Activated T-helper 1 cell treated with anti-CD3 and anti-CD28 coated beads, Interleukin-12 subunit alpha, Interleukin-12 subunit beta, Interleukin-2, Interleukin-4 antibody, amounts not matched to agents 30 ng/mL and 10 ng/mL and 1 ng/mL, durations not matched to agents 14 hours and 24 hours and 36 hours (primary cell): ENCODE data around the gene SLC16A8. TPM values are rescaled to one million over a fixed set of nuclear protein-coding genes. Genes with fewer than 3 reads are reported as not detected.

ENCODE experiments used
- DNase-seq: peaks from one replicate; pipeline ENCODE4 v3.0.0; 2021; ENCODE audit warnings: low spot score
- H3K27ac Mint-ChIP-seq: one replicate; pipeline ENCODE4 v1.8.0; 2021; ENCODE audit warnings: mild to moderate bottlenecking, mixed read lengths
- H3K27me3 Mint-ChIP-seq: one replicate; pipeline ENCODE4 v1.8.0; 2022; ENCODE audit warnings: mild to moderate bottlenecking, moderate library complexity, mixed read lengths; ENCODE audit not compliant: insufficient read depth
- H3K36me3 Mint-ChIP-seq: one replicate; pipeline ENCODE4 v1.8.0; 2021; ENCODE audit warnings: low read depth, mixed read lengths
- H3K4me1 Mint-ChIP-seq: one replicate; pipeline ENCODE4 v1.8.0; 2021; ENCODE audit warnings: low read depth, mixed read lengths
- H3K4me3 Mint-ChIP-seq: one replicate; pipeline ENCODE4 v1.8.0; 2021; ENCODE audit warnings: mild to moderate bottlenecking, moderate library complexity, mixed read lengths
- H3K9me3 Mint-ChIP-seq: one replicate; pipeline ENCODE4 v1.8.0; 2021; ENCODE audit warnings: mixed read lengths
- intact Hi-C: fragments of 100-400 bp; cut with micrococcal nuclease; formaldehyde crosslinking; loops from one replicate; pipeline ENCODE4 v1.15.1; 2024
- total RNA-seq: library from RNA; stranded (reverse); gene quantifications from 2 replicates; pipeline ENCODE4 v1.2.3, GENCODE V29; 2022

SLC16A8 gene
- total RNA-seq, 1 donor from 2014 or later: 0.34 TPM

GRCh38 chr22:38070250-38070921 is 13.6 kb downstream of the SLC16A8 start:
- H3K27me3 Mint-ChIP-seq: no peaks in the 10 kb centered on the region

DNA sequence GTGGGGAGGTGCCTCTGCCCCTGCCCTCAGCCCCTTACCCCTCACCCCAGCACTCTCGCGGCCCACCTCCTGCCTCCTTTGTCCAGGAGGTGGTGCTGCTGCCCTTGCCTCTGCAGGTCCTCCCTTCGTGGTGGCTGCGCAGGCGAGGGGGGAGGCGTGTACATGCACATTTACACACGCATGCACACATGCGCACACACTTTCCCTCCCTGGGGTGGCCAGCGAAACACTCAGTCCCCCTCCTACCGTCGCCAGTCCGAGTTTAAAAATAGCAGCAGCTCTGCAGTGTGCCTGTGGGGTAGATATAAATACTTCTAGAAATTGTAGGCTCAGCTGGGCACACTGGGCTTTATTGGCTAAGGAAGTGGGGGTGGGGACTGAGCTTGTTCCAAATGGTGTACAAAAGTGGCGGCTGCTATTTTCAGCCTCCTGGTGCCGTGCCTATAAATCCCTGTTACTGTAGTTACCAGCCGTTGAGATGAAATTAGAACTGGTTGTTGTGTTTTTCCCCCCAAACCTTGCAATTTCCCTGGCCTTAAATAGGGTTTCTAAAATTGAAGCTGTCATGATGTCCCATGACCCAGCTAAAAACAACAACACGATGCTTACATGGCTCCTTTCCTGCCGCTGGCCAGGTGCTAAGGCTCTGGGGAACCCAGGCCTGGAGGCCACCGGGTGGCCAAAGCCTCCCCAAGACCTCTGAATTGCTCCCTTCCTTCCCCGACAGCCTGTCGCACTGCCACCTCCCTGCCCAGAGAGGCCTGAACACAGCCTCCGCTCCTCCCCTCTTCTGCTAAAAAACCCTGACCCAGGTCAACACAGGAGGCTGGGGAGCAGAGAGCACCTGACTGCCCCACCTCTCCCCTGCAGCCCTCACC is 14.4 kb downstream of the SLC16A8 start:
- intact Hi-C loops: no loop called here
- no peaks in the 10 kb centered on the region for H3K4me1 Mint-ChIP-seq
- no peak overlapping the region for H3K27ac Mint-ChIP-seq
- DNase-seq: no peak
- H3K4me3 Mint-ChIP-seq: no peak overlapping the region
- no peaks in the 10 kb centered on the region for H3K9me3 Mint-ChIP-seq
- H3K27me3 Mint-ChIP-seq: no peaks in the 10 kb centered on the region
- H3K36me3 Mint-ChIP-seq: no peaks in the 10 kb centered on the region

More at GRCh38 chr22:38070250-38070921, 13.6 kb downstream of the SLC16A8 start:
- intact Hi-C loops: no loop called here
- no peaks in the 10 kb centered on the region for H3K36me3 Mint-ChIP-seq
- no peak overlapping the region for H3K27ac Mint-ChIP-seq
- no peaks in the 10 kb centered on the region for H3K4me1 Mint-ChIP-seq
- no peak for DNase-seq
- H3K9me3 Mint-ChIP-seq: no peaks in the 10 kb centered on the region
- no peak overlapping the region for H3K4me3 Mint-ChIP-seq

- Mint-ChIP-seq H3K4me3 (no peak overlapping the region), H3K27me3 (no peaks in the 10 kb centered on the region), H3K4me1 (no peaks in the 10 kb centered on the region), H3K36me3 (no peaks in the 10 kb centered on the region), H3K27ac (no peak overlapping the region), H3K9me3 (no peaks in the 10 kb centered on the region)
- no peak for DNase-seq
- intact Hi-C loops: no loop called here
Observed at GRCh38 chr22:38068641-38069371, 15.2 kb downstream of the SLC16A8 start.

DNA sequence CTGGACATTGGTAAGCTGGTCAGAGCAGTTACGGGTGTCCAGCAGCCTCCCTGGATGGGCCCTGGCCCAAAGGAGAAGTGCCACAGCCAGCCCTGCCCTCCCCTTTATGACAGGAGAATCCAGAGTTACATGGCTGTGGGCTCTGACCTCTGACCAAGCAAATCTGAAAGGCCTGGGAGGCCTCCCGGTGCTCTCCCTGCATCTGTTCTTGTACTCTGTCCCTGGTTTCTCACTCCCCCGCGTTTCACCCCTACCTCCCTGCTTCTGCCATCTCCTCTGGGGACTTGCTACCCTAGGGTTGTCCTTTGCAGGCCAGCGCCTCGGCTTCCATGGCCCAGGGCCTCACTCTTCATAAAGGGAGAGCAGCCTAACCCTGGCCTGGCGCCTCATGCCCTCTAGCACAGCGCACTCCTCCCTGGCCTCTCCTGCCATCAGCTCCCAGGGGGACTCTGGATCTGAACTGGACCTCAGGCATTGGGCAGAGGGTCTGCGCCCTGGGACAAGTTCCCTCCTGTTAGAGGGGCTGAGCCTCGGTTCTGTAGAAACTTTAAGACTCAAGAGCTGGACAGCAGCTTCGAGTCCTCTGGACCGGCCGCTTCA is 16.1 kb downstream of the SLC16A8 start:
- Mint-ChIP-seq H3K4me3 (no peak overlapping the region), H3K9me3 (no peaks in the 10 kb centered on the region), H3K27me3 (no peaks in the 10 kb centered on the region), H3K4me1 (no peaks in the 10 kb centered on the region), H3K36me3 (no peaks in the 10 kb centered on the region), H3K27ac (no peak overlapping the region)
- intact Hi-C loops: no loop called here
- DNase-seq: no peak

DNA sequence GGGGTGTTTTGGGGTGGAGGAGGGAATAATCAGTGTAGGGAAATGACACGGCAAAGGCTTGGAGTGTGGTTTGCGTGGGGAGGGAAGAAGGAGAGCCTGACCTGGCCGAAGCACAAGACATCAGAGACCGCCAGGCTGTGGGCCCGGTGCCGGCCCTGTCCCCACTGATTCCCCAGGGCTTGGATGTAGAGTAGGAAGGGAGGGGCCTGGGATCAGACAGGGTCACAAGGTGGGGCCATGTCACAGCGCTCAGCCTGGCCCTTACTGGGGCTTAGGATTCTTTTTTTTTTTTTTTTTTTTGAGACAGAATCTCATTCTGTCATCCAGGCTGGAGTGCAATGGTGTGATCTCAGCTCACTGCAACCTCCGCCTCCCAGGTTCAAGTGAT is 17.0 kb downstream of the SLC16A8 start:
- no peaks in the 10 kb centered on the region for H3K9me3 Mint-ChIP-seq
- no peak for DNase-seq
- H3K27me3 Mint-ChIP-seq: no peaks in the 10 kb centered on the region
- no peak overlapping the region for H3K27ac Mint-ChIP-seq
- no peak overlapping the region for H3K4me3 Mint-ChIP-seq
- H3K36me3 Mint-ChIP-seq: peaks cover 3% of the 10 kb centered on the region
- H3K4me1 Mint-ChIP-seq: no peaks in the 10 kb centered on the region
- intact Hi-C loops: no loop called here

DNA sequence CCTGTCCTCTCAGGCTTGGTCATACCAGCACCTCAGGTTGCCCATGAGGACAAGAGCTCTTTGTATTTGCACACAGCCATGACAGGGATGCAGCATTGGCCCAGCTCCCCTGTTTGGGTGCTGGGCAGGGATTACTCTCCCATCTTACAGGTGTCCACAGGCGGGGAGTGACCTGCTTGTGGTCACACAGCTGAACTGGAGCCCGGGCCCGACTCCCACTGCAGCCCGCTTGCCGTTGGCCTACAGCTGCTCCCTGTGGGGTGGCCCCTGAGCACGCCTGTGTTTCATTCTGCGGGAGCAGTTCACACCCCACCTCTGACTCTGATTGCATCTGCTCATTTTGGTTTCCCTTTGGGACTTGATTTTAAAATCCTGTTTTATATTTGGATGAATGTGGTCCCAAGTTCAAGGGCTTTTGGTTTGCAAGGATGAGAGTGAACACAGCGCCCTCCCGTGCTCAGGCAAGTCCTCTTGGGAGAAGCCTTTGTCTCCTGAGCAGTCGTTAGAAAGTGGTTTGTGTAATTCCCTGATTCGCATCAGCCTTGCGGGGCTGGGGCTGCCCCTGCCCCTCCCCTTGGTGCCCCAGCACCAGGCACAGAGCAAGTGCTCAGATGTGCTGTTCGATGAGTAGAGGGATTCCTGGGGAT is 17.5 kb downstream of the SLC16A8 start:
- H3K27ac Mint-ChIP-seq: no peak overlapping the region
- no peak for DNase-seq
- no peaks in the 10 kb centered on the region for H3K4me1 Mint-ChIP-seq
- H3K27me3 Mint-ChIP-seq: no peaks in the 10 kb centered on the region
- peaks cover 5% of the 10 kb centered on the region for H3K36me3 Mint-ChIP-seq
- intact Hi-C loops: no loop called here
- H3K9me3 Mint-ChIP-seq: no peaks in the 10 kb centered on the region
- no peak overlapping the region for H3K4me3 Mint-ChIP-seq

DNA sequence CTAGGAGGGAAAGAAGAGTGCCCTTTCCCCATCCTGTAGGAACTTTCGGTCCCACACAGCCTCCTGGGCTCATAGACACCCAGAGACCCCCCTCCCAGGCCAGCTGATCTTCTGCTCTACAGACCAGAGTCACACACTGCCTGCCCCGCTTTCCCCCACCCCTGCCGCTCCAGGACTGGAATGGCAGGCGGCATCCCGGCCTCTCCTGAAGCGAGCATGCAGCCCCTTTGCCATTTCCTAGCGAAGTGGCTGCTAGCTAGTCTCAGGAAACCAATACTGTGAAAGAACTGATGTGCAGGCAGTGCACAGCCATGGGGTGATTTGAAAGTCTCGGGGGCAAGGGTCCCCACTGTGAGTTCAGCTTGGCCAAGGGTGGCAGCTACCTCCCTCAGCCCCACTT is 18.4 kb downstream of the SLC16A8 start:
- H3K4me3 Mint-ChIP-seq: no peak overlapping the region
- no peak for DNase-seq
- peaks cover 5% of the 10 kb centered on the region for H3K36me3 Mint-ChIP-seq
- H3K9me3 Mint-ChIP-seq: no peaks in the 10 kb centered on the region
- H3K27ac Mint-ChIP-seq: no peak overlapping the region
- no peaks in the 10 kb centered on the region for H3K4me1 Mint-ChIP-seq
- no peaks in the 10 kb centered on the region for H3K27me3 Mint-ChIP-seq
- intact Hi-C loops: no loop called here

- intact Hi-C loops: no loop called here
- Mint-ChIP-seq H3K9me3 (no peaks in the 10 kb centered on the region), H3K4me3 (no peak overlapping the region), H3K4me1 (peaks cover 4% of the 10 kb centered on the region), H3K27me3 (no peaks in the 10 kb centered on the region), H3K36me3 (peaks cover 9% of the 10 kb centered on the region), H3K27ac (no peak overlapping the region)
- no peak for DNase-seq
Observed at GRCh38 chr22:38062791-38063190, 21.2 kb downstream of the SLC16A8 start.

DNA sequence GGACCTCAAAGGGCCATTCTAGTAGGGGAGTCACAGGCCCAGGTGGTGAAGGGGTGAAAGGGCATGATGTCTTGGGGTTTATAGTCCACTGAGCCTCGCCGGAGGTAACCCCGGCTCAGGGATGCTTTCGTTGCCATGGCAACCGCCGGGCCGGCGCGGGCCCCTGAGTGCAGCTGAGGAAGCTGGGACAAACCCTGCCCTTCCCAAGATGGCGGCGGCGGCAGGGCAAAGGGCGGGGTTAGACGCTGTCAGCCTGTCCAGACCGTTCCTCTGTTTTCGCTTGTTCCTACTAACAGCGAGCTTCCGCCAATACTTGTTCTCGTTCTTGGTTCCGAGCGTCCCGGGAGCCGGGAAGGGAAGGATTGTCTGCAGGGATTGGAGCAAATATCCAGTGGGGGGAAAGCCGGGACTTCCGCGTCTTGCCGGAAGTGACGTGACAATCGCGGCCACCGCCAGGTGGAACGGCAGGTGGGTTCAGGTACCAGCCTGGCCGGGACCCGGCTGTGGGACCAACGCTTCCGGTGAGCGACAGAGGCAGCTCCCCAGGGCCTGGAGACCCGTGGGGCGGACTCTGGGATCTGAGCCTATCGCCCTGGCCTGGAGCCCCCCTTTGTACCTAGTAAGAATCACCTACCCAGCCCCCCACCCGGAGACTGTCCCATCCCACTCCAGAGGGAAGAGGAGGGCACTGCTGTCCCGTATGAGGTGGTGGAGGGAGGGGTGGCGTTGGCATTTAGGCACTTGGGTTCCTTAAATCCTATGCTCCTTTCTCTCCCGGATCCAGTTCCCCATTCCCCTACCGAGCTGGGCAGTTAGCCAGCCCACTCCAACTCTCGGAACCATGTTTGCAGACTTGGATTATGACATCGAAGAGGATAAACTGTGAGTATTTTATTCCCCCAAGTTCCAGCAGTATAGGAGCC is 26.8 kb downstream of the SLC16A8 start, which contains the start of gene PICK1:
TSS of gene PICK1 (plus strand) at position 436 of the 923 bp plus-strand sequence. CDS start at position 842, 406 bp downstream.
- Mint-ChIP-seq H3K4me1 (peaks cover 20% of the 10 kb centered on the region), H3K4me3 (peak within 1 kb of the TSS; percentile 89), H3K9me3 (no peaks in the 10 kb centered on the region), H3K27ac (peak within 1 kb of the TSS; percentile 87), H3K36me3 (peaks cover 6% of the 10 kb centered on the region), H3K27me3 (peaks cover 4% of the 10 kb centered on the region)
- peak; percentile 66 for DNase-seq
- intact Hi-C loops: loop anchor here (1.0 to 10.0 kb wide), 2 partner anchors 341 to 648 kb away; partner anchors contain the start of genes GTPBP1 and JOSD1

DNA sequence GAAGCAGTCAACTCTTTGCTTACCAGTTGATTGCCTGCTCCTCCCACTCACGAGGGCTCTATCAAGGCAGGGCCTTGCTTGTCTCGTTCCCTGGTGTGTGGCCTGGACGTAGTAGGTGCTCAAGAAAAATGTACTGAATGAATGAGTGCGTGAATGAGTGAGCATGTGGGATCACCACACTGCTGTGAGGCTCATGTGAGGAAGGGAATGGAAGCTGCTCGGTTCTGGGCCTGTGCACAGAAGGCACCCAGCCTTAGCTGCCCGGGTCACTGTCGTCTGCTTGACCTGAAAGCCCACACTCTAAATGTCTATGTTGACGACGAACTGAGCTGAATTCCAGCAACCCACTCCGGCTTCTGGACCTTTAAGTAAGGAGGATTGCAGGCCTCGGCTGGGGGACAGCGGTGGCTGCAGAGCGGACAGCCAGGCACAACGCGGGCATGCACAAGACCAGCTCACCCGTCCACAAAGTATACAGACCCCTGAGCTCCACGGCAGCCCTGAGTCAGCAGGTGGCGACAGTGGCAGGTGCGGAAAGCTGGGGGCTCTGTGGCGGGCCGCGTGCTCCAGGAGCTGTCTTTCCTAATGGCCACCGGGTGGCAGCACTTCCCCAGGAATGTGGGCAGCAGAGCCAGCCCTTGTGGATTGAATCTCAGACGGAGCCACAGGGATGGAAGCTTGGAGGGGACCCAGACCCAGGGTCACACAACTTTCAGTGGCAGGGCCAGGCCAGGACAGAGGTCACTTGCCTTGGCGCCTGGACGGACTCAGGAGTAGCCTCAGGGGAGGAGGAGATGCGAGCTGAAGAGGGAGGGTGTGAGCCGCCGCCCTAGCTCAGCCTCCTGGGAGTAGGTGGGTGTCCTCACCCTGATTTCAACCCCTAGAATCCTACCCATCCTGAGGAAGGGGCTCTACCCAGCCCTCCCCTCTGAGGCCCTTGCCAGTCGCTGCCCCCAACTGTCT is 31.8 kb downstream of the SLC16A8 start:
- H3K9me3 Mint-ChIP-seq: no peaks in the 10 kb centered on the region
- no peaks in the 10 kb centered on the region for H3K36me3 Mint-ChIP-seq
- H3K4me1 Mint-ChIP-seq: peaks cover 13% of the 10 kb centered on the region
- peaks cover 8% of the 10 kb centered on the region for H3K27me3 Mint-ChIP-seq
- H3K27ac Mint-ChIP-seq: no peak overlapping the region
- DNase-seq: peak; percentile 59
- no peak overlapping the region for H3K4me3 Mint-ChIP-seq
- intact Hi-C loops: loop anchor here (1.0 to 10.0 kb wide), 6 partner anchors 50 to 653 kb away; partner anchors contain the start of genes GTPBP1 and JOSD1
